GM10266 (cell line): Measurements from ENCODE around the gene GINM1.

ENCODE experiments used
- DNase-seq: peaks from one replicate; pipeline ENCODE4 v3.0.0; 2012; ENCODE audit errors: extremely low spot score
- TF ChIP-seq, protein P1 (sequence below): IDR thresholded peaks from 2 replicates; pipeline ENCODE4 v1.5.1; 2012; ENCODE audit warnings: mild to moderate bottlenecking, low read depth; ENCODE audit not compliant: control insufficient read depth, insufficient read depth; ENCODE audit errors: missing control alignments

Gene GINM1

DNA sequence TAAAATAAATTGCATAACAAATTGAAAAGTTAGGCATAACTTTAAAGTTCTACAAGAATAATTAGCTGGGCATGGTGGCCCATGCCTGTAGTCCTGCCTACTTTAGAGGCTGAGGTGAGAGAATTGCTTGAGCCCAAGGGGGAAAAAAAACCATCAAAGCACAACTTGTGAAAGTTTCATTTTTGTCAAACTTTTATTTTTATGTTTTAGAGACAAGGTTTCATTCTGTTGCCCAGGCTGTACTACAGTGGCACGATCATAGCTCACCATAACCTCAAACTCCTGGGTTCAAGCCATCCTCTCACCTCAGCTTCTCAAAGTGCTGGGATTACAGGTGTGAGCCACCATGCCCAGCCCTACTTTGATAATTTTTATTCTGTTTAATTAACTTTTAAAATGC, 68.1 kb downstream of the GINM1 start:
- DNase-seq, result no peak
- TF ChIP-seq, protein P1, sequence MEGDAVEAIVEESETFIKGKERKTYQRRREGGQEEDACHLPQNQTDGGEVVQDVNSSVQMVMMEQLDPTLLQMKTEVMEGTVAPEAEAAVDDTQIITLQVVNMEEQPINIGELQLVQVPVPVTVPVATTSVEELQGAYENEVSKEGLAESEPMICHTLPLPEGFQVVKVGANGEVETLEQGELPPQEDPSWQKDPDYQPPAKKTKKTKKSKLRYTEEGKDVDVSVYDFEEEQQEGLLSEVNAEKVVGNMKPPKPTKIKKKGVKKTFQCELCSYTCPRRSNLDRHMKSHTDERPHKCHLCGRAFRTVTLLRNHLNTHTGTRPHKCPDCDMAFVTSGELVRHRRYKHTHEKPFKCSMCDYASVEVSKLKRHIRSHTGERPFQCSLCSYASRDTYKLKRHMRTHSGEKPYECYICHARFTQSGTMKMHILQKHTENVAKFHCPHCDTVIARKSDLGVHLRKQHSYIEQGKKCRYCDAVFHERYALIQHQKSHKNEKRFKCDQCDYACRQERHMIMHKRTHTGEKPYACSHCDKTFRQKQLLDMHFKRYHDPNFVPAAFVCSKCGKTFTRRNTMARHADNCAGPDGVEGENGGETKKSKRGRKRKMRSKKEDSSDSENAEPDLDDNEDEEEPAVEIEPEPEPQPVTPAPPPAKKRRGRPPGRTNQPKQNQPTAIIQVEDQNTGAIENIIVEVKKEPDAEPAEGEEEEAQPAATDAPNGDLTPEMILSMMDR, result no peak

DNA sequence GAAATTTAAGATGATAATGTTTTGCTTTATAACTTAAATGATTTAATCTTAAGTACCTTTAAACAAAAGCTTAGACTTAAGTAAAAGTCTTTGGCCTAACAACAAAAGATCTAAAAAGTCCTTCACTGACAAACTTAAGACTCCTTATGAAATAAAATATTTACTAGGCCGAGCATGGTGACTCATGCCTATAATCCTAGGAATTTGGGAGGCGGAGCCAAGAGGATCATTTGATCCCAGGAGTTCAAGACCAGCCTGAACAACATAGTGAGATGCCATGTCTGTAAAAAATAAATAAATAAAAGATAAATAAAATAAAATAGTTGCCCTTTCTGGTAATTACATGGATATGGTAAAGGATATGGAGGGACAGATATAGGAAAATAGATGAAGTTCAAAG, 69.9 kb downstream of the GINM1 start:
- DNase-seq, result no peak
- TF ChIP-seq, protein P1, result no peak
